Prostate gland (tissue), 2 donors: Measurements from ENCODE around the gene KDR. TPM values are rescaled to one million over a fixed set of nuclear protein-coding genes. Genes with fewer than 3 reads are reported as not detected.

Experiments
- DNase-seq: peaks from one replicate; pipeline ENCODE4 v3.0.0-alpha.2; 2019; ENCODE audit warnings: low spot score
- H3K27ac ChIP-seq, 2 donors: fragments of 200-600 bp; sonication (generic); 2 replicates each; pipeline ENCODE4 v1.5.1; 2017 to 2019
- H3K27me3 ChIP-seq: fragments of 200-600 bp; sonication (generic); replicated peaks from 2 replicates; pipeline ENCODE4 v1.5.1; 2019; ENCODE audit not compliant: insufficient read depth
- H3K36me3 ChIP-seq, 2 donors: fragments of 200-600 bp; sonication (generic); 1 replicate in 1 of 2; 2 replicates in 1 of 2; pipeline versions ENCODE4 v1.5.1 to v1.8.1; 2017 to 2019
- H3K4me1 ChIP-seq: fragments of 200-600 bp; sonication (generic); replicated peaks from 2 replicates; pipeline ENCODE4 v1.5.1; 2019
- H3K4me3 ChIP-seq, 2 donors: fragments of 200-600 bp; sonication (generic); 2 replicates each; pipeline ENCODE4 v1.5.1; 2017 to 2019
- H3K9me3 ChIP-seq: fragments of 200-600 bp; sonication (generic); 2 replicates; pipeline ENCODE4 v1.5.1; 2017
- CTCF ChIP-seq, 4 experiments: fragments of 200-600 bp in 2 of 4; fragments of 450-650 bp in 2 of 4; sonication (generic) in 2 of 4; IDR thresholded peaks; 1 replicate in 3 of 4; 2 replicates in 1 of 4; pipeline ENCODE4 v1.5.1; 2016 to 2019; ENCODE audit warnings: antibody characterized with exemption in 4 of 4, mild to moderate bottlenecking in 2 of 4, moderate library complexity in 2 of 4
- POLR2A ChIP-seq: fragments of 450-650 bp; IDR thresholded peaks from one replicate; pipeline ENCODE4 v1.6.1; 2016; ENCODE audit warnings: antibody characterized with exemption, mild to moderate bottlenecking
- POLR2AphosphoS5 ChIP-seq: sonication (generic); formaldehyde crosslinking; IDR thresholded peaks from one replicate; pipeline ENCODE4 v1.6.1; 2017; ENCODE audit warnings: antibody characterized with exemption
- WGBS: methylation state at CpG from one replicate; pipeline ENCODE4 v1.1.5; 2018; 5-methylcytosine and 5-hydroxymethylcytosine counted together
- intact Hi-C: fragments of 100-400 bp; cut with DNase I; formaldehyde crosslinking; loops from one replicate; pipeline ENCODE4 v1.14.2; 2022
- total RNA-seq, 2 donors: library from RNA; depleted of rRNA; stranded (reverse); fragments of >200 nt; gene quantifications; one replicate each; pipeline ENCODE4 v1.1.0, GENCODE V29; 2016

Gene KDR
- total RNA-seq, 2 donors from 2014 or later: 22.7 to 23.5 TPM

GRCh38 chr4:55162396-55162795 lies 37.0 kb upstream of the KDR start:
- 77% methylated on average over 1 of the region's 1 CpG for WGBS
- Histone ChIP-seq H3K36me3 (no peaks in the 10 kb centered on the region), H3K27me3 (no peaks in the 10 kb centered on the region), H3K27ac (no peak overlapping the region), H3K9me3 (no peaks in the 10 kb centered on the region), H3K4me1 (no peaks in the 10 kb centered on the region), H3K4me3 (no peak overlapping the region)
- intact Hi-C loops: no loop called here
- no peak for TF ChIP-seq CTCF (IDR thresholded peaks at IDR 0.05)
- no peak for TF ChIP-seq POLR2AphosphoS5
- no peak for TF ChIP-seq POLR2A
- no peak for DNase-seq

GRCh38 chr4:55161739-55162138 lies 36.3 kb upstream of the KDR start:
- intact Hi-C loops: no loop called here
- WGBS: 89% methylated on average over 6 of the region's 6 CpGs
- Histone ChIP-seq H3K27me3 (no peaks in the 10 kb centered on the region), H3K4me1 (no peaks in the 10 kb centered on the region), H3K4me3 (no peak overlapping the region), H3K27ac (no peak overlapping the region), H3K9me3 (no peaks in the 10 kb centered on the region), H3K36me3 (no peaks in the 10 kb centered on the region)
- DNase-seq: no peak
- TF ChIP-seq CTCF (IDR thresholded peaks at IDR 0.05) (no peak), POLR2AphosphoS5 (no peak), POLR2A (no peak)

GRCh38 chr4:55159851-55160250 lies 34.5 kb upstream of the KDR start:
- Histone ChIP-seq H3K9me3 (no peaks in the 10 kb centered on the region), H3K4me3 (no peak overlapping the region), H3K36me3 (no peaks in the 10 kb centered on the region), H3K27ac (no peak overlapping the region), H3K4me1 (no peaks in the 10 kb centered on the region), H3K27me3 (no peaks in the 10 kb centered on the region)
- 56% methylated on average over 2 of the region's 2 CpGs for WGBS
- TF ChIP-seq POLR2A: no peak
- no peak for TF ChIP-seq CTCF (IDR thresholded peaks at IDR 0.05)
- TF ChIP-seq POLR2AphosphoS5: no peak
- no peak for DNase-seq
- intact Hi-C loops: no loop called here

GRCh38 chr4:55158957-55159356 lies 33.6 kb upstream of the KDR start:
- no peak for DNase-seq
- Histone ChIP-seq H3K4me3 (no peak overlapping the region), H3K27me3 (no peaks in the 10 kb centered on the region), H3K9me3 (no peaks in the 10 kb centered on the region), H3K27ac (no peak overlapping the region), H3K36me3 (no peaks in the 10 kb centered on the region), H3K4me1 (no peaks in the 10 kb centered on the region)
- WGBS: 75% methylated on average over 3 of the region's 3 CpGs
- TF ChIP-seq POLR2A (no peak), POLR2AphosphoS5 (no peak), CTCF (IDR thresholded peaks at IDR 0.05) (no peak)
- intact Hi-C loops: no loop called here

- Histone ChIP-seq H3K4me1 (no peaks in the 10 kb centered on the region), H3K4me3 (no peak overlapping the region), H3K27ac (no peak overlapping the region), H3K27me3 (no peaks in the 10 kb centered on the region), H3K36me3 (no peaks in the 10 kb centered on the region), H3K9me3 (no peaks in the 10 kb centered on the region)
- intact Hi-C loops: no loop called here
- DNase-seq: no peak
- no peak for TF ChIP-seq CTCF (IDR thresholded peaks at IDR 0.05)
- no peak for TF ChIP-seq POLR2A
- TF ChIP-seq POLR2AphosphoS5: no peak
- 51% methylated on average over 39 of the region's 45 CpGs for WGBS
Observed at GRCh38 chr4:55157559-55158277, 32.3 kb upstream of the KDR start.
